GM15510 (cell line): Measurements from ENCODE around the gene SPRING1.

Source experiments
- POLR2A ChIP-seq: IDR thresholded peaks from 3 replicates; pipeline ENCODE4 v1.6.1; 2011; ENCODE audit warnings: borderline replicate concordance; ENCODE audit not compliant: insufficient read length; ENCODE audit errors: extremely low read depth

Gene SPRING1, protein sequence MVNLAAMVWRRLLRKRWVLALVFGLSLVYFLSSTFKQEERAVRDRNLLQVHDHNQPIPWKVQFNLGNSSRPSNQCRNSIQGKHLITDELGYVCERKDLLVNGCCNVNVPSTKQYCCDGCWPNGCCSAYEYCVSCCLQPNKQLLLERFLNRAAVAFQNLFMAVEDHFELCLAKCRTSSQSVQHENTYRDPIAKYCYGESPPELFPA

DNA sequence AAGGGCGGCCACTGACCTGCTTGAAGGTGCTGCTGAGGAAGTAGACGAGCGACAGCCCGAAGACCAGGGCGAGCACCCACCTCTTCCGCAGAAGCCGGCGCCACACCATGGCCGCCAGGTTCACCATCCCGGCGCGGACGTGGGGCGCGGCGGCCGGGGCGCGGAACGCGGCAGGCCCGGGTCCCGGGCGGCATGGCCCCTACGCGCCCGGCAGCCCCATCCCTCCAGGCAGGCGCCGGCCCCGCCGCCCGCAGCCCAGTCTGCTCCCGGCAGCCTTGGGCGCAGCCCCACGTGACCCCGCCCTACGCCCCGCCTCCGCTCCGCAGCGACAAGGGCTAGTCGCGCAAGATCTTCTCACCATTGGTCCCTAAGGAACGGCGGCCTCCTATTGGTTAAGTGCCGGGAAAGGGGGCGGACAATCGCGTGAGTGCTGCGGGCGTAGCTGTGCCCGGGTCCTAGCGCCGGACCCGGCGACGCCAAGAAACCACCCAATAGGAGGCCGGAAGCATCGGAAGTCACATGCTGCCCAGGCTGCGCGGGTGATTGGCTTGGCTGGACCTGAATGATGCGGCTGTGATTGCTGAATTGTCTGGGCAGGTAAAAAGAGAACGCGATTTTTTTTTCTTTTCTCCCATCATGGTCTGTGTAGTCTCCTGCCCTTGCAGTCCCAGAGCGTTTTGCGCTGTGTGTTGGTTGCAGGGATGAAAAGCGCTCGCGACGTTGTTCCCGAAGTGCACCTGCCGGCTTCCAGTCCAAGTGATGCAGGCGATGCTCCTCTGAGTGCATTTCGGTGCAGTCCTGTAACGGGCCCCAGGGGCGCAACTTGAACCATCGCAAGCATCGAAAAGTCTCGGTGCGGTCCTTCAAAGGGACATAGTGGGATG lies at the start of gene SPRING1, which contains the start of gene RNFT2:
Gene SPRING1 (minus strand): TSS at position 296 of the 884 bp plus-strand sequence. CDS start 169 bp downstream, at position 127.
Gene RNFT2 (plus strand): TSS at position 542 of the 884 bp plus-strand sequence. CDS start 2,183 bp downstream, outside the sequence.
- peak; percentile 93 for TF ChIP-seq POLR2A

DNA sequence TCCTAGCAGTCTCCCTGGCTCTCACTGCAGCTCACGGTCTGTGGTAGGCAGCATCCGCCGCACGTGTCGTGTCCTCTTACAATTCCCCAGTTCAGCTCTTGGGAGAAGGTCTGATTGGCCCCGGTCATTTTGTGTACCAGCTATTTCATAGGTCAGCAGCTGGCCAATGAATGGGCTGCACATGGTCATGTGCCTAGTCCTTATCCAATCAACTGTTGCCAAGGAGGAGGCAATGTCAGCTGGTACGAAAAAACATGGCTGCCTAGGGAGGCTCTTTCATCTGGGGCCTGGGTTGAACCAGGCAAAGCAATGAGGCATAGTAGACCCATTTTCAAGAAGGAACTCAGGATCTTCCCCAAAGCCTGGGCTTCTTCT lies 46.4 kb upstream of the SPRING1 start:
- no peak for TF ChIP-seq POLR2A

- TF ChIP-seq POLR2A, result no peak
These were observed 45.8 kb upstream of the SPRING1 start for GRCh38 chr12:116783525-116784237.

DNA sequence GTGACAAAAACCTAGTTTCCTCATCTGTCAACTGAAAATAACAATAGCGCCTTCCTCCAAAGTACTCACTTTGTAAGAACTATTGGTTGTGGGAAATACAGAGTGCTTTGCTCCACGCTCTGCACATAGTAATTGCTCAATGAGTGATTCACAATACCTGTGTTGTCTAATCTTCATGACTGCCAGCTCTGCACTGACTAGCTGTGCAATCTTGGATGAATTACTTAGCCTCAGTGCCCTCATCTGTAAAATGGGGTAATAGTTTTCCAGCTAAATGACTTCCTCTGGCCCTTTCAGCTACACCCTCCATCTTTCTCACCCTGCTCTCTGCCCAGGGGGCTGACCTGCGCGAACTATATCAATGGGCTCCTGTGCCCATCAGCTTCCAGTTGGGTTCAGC lies 43.1 kb upstream of the SPRING1 start:
- no peak for TF ChIP-seq POLR2A

DNA sequence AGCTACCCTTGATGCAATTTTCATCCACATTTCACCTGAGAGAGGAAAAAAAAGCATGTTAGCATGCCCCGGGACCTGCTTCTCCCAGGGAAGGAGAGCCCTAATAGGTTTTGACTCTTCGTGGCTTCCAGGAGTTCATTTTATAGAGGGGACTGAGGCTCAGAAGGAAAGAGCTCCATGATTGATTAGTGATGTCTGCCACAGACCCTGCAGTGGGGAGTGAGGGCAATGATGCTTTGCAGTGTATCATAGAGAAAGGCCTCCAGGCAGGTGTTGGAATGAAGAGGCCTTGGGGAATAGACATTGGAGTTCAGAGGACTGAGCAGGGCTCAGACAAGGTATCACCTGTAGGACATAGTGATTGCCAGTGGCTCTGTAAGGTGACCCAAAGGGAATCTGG lies 41.7 kb upstream of the SPRING1 start:
- no peak for TF ChIP-seq POLR2A

GRCh38 chr12:116777245-116777644 lies 39.4 kb upstream of the SPRING1 start:
- TF ChIP-seq POLR2A, result no peak

GRCh38 chr12:116774020-116774419 lies 36.2 kb upstream of the SPRING1 start:
- no peak for TF ChIP-seq POLR2A

- no peak for TF ChIP-seq POLR2A
These were observed 35.4 kb upstream of the SPRING1 start for GRCh38 chr12:116773276-116773731.

- no peak for TF ChIP-seq POLR2A
These were observed 33.8 kb upstream of the SPRING1 start for GRCh38 chr12:116771651-116772050.

- no peak for TF ChIP-seq POLR2A
These were observed 28.9 kb upstream of the SPRING1 start for GRCh38 chr12:116766746-116767145.

DNA sequence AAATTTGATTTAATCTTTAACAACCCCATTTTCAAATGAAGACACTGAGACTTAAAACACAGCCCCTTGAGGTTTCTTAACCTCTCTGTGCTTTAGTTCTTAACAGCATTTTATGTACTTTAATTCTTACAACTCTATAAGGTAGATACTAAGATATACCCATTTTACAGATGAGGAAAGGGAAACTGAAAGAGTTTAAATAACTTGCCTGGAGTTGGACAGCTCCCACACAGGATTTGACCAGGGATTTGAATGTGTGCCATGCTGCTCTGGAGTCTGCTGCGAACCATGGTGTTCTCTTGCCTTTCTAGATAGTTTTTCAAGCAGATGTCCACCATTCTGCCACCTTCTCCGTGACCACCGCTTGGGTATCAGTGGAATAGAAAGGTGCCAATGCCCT lies 28.4 kb upstream of the SPRING1 start:
- no peak for TF ChIP-seq POLR2A

DNA sequence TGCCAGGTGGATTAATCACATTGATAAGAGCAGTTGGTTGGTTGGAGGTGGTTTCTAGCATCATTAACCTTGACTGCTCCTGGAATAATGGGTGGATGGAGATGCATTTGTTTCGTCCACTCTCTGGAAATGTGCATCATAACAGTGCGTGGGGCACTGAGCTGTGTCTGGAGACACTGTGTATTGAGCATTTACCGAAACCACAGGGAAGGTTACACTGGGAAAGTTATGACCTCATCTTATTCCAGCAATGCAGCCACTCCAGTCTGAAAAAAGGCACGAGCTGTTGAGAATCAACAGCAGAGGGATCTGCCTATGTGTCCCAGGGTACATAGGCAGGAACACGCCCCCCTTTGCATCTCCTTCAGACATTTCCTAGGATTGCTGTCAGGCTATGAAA lies 27.4 kb upstream of the SPRING1 start:
- no peak for TF ChIP-seq POLR2A

DNA sequence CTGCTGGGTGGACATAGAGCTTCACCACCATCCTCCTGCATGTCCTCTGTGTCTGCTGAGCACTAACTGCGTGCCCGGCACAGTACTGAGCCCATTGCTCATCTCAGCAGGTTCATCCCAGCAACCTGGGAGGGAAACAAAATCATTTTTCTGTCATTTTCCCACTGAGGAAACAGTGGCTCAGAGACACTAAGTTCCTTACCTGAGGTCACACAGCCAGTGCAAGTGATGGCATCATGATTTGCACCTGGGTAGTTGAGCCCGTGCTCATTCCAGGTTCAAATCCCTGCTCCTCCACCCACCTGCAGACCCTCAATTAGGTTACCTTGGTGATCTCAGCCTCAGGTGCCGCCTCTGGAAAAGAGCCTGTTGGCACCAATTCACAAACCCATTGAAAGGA lies 23.6 kb upstream of the SPRING1 start:
- TF ChIP-seq POLR2A, result no peak

GRCh38 chr12:116760622-116761020 lies 22.8 kb upstream of the SPRING1 start:
- TF ChIP-seq POLR2A, result no peak
